GM10266 (cell line): ENCODE measurements around the gene GPATCH3.
"Not testable (repeated sequence)": the region's sequence is repeated elsewhere in the genome, so short reads cannot be mapped to it uniquely, and the experiment has no call there.

Experiments used
- DNase-seq: peaks from one replicate; pipeline ENCODE4 v3.0.0; 2012; ENCODE audit errors: extremely low spot score
- TF ChIP-seq, protein P1 (sequence below): IDR thresholded peaks from 2 replicates; pipeline ENCODE4 v1.5.1; 2012; ENCODE audit warnings: mild to moderate bottlenecking, low read depth; ENCODE audit not compliant: control insufficient read depth, insufficient read depth; ENCODE audit errors: missing control alignments

The GPATCH3 gene, protein sequence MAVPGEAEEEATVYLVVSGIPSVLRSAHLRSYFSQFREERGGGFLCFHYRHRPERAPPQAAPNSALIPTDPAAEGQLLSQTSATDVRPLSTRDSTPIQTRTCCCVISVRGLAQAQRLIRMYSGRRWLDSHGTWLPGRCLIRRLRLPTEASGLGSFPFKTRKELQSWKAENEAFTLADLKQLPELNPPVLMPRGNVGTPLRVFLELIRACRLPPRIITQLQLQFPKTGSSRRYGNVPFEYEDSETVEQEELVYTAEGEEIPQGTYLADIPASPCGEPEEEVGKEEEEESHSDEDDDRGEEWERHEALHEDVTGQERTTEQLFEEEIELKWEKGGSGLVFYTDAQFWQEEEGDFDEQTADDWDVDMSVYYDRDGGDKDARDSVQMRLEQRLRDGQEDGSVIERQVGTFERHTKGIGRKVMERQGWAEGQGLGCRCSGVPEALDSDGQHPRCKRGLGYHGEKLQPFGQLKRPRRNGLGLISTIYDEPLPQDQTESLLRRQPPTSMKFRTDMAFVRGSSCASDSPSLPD

DNA sequence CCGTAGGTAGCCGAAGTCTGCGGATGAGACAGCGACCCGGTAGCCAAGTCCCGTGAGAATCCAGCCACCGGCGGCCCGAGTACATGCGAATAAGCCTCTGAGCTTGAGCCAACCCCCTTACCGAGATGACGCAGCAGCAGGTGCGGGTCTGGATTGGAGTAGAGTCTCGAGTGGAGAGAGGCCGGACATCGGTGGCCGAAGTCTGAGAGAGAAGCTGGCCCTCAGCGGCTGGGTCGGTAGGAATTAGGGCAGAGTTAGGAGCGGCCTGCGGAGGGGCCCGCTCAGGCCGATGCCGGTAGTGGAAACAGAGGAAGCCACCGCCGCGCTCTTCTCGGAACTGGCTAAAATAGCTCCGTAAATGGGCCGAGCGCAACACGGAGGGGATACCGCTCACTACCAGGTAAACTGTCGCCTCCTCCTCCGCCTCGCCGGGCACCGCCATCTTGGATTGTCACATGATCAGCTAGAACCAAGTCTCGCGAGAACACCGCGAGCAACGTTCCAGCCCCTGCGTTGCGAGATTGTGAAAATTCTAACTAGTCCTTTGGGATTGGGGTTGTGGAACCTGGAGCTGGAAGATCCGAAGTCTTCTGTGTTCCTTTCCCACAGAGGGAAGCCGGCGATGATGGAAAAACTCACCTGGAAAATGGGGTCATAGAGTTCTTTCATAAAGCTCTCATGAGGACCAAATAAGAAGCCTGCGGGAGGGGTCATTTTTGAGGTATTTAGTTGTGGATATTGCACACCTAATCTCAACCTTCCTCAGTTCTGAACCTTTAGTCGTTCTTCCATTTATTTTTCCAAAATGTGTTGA lies at the start of gene GPATCH3:
GPATCH3 (minus strand) TSS at position 467 of the 814 bp plus-strand sequence; CDS start at position 442, 25 bp downstream.
- DNase-seq, result peak; percentile 89
- TF ChIP-seq, protein P1, sequence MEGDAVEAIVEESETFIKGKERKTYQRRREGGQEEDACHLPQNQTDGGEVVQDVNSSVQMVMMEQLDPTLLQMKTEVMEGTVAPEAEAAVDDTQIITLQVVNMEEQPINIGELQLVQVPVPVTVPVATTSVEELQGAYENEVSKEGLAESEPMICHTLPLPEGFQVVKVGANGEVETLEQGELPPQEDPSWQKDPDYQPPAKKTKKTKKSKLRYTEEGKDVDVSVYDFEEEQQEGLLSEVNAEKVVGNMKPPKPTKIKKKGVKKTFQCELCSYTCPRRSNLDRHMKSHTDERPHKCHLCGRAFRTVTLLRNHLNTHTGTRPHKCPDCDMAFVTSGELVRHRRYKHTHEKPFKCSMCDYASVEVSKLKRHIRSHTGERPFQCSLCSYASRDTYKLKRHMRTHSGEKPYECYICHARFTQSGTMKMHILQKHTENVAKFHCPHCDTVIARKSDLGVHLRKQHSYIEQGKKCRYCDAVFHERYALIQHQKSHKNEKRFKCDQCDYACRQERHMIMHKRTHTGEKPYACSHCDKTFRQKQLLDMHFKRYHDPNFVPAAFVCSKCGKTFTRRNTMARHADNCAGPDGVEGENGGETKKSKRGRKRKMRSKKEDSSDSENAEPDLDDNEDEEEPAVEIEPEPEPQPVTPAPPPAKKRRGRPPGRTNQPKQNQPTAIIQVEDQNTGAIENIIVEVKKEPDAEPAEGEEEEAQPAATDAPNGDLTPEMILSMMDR, result no peak

DNA sequence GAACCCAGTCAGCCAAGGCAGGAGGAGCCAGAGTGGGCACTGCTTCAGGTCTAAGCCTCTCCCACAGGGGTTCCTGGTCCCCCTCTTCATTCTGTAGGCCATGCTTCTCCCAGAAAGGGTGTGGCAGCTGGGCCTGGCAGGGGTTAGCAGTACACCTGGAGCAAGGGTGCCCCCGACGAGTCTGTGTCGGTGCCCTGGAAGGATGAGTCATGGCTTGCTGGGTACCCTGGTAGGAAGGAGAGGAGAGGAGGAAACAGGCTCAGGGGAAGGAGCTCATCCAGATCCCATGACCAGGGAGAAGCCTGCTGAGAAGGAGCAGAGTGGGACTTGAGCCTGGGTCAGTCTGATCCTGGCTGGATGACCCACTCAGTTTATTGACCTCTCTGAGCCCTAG lies 49.7 kb upstream of the GPATCH3 start:
- DNase-seq, result no peak
- TF ChIP-seq, protein P1, result no peak

DNA sequence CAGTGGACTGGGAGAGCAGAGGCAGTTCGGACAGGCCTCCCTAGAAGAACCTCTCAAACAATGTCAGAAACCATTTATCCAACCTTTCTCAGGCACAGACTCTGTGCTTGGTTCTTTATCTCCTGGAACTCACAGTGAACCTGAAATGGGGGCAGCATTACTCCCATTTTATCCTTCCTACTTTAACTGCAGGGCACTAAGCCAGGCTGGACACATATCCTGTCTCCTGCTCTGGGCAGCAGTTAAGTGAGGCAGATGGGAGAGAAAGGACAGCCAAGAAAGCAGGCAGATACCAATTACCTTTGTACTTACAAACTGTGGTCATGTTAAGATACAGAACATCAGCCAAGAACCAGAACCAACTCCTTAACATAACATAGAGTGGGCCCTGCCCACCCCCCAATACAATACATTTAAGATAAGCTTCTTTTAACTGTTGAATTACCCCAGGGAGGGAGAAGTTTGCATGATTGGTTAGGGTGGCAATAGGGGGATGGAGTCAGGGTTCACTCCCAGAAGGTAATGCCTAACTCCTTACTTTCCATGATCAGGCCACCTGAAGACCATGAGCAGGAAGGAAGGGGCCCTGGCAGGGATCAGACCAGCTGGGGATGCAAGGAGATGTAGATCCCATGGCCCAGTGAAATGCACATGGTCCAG lies 49.1 kb upstream of the GPATCH3 start:
- TF ChIP-seq, protein P1, result no peak
- DNase-seq, result no peak

DNA sequence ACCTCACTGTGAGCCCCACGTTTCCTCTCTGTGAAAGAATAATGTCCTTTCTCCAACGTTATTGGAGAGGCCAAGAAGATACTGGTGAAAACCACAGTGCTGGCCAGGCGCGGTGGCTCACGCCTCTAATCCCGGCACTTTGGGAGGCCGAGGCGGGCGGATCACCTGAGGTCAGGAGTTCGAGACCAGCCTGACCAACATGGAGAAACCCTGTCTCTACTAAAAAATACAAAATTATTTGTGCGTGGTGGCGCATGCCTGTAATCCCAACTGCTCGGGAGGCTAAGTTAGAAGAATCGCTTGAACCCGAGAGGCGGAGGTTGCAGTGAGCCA lies 48.4 kb upstream of the GPATCH3 start:
- DNase-seq, result not testable (repeated sequence)

DNA sequence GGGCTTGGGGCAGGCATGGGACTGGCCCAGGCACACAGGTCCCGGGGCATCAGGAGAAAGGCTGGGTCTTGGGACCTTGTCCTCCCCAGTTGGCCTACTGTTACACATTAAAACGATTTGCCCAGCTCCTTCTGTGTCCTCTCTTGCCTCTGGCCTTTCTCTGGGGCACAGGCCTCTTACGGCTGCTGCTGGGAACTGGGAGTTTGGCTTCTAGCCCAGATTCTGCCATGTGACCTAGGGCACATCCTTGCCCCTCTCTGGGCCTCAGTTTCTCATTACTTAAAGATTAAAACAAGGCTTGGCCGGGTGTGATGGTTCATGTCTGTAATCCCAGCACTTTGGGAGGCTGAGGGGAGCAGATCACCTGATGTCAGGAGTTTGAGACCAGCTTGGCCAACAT lies 46.0 kb upstream of the GPATCH3 start:
- DNase-seq, result no peak
- TF ChIP-seq, protein P1, result no peak

DNA sequence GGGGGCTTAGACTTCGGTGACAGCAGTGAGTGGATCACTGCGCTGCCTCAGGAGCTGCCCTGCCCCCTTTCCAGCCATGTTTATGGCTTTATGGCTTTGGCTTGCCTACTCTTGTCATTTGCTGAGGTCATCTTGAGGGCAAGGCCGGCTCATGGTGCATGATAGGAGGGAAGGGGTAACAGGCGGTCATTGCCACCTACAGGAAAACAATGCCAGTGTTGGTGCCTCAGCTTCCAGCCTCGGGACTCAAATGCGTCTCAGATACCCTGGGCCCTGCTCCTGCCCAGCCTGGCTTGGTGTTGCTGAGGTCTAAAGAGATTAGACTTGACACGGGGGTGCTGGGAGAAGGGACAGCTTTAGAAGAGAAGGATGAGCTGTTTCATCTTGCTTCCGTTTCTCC lies 45.5 kb upstream of the GPATCH3 start:
- TF ChIP-seq, protein P1, result no peak

DNA sequence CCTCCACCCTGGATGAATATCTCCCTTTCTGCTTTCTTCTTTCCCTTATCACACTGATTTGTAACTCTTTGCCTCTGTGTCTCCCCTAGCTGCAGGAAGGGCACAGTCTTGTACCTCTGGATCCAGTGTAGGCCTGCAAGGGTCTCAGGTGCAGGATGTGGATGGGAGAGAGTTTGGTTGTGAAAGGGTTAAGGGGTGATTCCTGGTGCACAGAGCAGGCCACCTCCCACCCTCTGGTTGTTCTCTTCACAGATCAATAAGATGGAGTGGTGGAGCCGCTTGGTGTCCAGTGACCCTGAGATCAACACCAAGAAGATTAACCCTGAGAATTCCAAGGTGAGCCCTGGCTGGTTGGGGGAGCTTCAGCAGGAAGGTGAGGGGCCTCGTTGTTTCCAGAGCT lies 44.9 kb upstream of the GPATCH3 start:
- TF ChIP-seq, protein P1, result no peak

More for the DNA sequence above, 45.5 kb upstream of the GPATCH3 start:
- DNase-seq, result no peak

More for the DNA sequence above, 44.9 kb upstream of the GPATCH3 start:
- DNase-seq, result no peak
